Osteocyte (in vitro differentiated cells): ENCODE results near the gene FAM20A. TPM values are rescaled to one million over a fixed set of nuclear protein-coding genes. Genes with fewer than 3 reads are reported as not detected.

Source experiments
- DNase-seq: peaks from one replicate; pipeline ENCODE4 v3.0.0; 2021; ENCODE audit warnings: mixed read lengths; ENCODE audit not compliant: unreplicated experiment; ENCODE audit errors: extremely low spot score
- H3K27ac Mint-ChIP-seq: one replicate; pipeline ENCODE4 v1.8.0; 2021; ENCODE audit warnings: mild to moderate bottlenecking, mixed read lengths; ENCODE audit not compliant: unreplicated experiment
- H3K27me3 Mint-ChIP-seq: one replicate; pipeline ENCODE4 v1.8.0; 2021; ENCODE audit warnings: mixed read lengths; ENCODE audit not compliant: unreplicated experiment
- H3K36me3 Mint-ChIP-seq: one replicate; pipeline ENCODE4 v1.8.0; 2021; ENCODE audit warnings: mixed read lengths; ENCODE audit not compliant: unreplicated experiment
- H3K4me1 Mint-ChIP-seq: one replicate; pipeline ENCODE4 v1.8.0; 2021; ENCODE audit warnings: mixed read lengths; ENCODE audit not compliant: unreplicated experiment
- H3K4me3 Mint-ChIP-seq: one replicate; pipeline ENCODE4 v1.8.0; 2021; ENCODE audit warnings: mild to moderate bottlenecking, moderate library complexity, mixed read lengths; ENCODE audit not compliant: unreplicated experiment
- H3K9me3 Mint-ChIP-seq: one replicate; pipeline ENCODE4 v1.8.0; 2021; ENCODE audit warnings: mixed read lengths; ENCODE audit not compliant: unreplicated experiment
- total RNA-seq: library from RNA; stranded (reverse); gene quantifications from 2 replicates; pipeline ENCODE4 v1.2.1, GENCODE V29; 2021
- TF ChIP-seq, protein P1 (sequence below): fragments of 200-600 bp; sonication (generic); IDR thresholded peaks from 2 replicates; pipeline ENCODE4 v1.5.0; 2021; ENCODE audit warnings: antibody characterized with exemption, mild to moderate bottlenecking, moderate library complexity

Gene FAM20A
- total RNA-seq, 1 donor from 2014 or later: not detected

DNA sequence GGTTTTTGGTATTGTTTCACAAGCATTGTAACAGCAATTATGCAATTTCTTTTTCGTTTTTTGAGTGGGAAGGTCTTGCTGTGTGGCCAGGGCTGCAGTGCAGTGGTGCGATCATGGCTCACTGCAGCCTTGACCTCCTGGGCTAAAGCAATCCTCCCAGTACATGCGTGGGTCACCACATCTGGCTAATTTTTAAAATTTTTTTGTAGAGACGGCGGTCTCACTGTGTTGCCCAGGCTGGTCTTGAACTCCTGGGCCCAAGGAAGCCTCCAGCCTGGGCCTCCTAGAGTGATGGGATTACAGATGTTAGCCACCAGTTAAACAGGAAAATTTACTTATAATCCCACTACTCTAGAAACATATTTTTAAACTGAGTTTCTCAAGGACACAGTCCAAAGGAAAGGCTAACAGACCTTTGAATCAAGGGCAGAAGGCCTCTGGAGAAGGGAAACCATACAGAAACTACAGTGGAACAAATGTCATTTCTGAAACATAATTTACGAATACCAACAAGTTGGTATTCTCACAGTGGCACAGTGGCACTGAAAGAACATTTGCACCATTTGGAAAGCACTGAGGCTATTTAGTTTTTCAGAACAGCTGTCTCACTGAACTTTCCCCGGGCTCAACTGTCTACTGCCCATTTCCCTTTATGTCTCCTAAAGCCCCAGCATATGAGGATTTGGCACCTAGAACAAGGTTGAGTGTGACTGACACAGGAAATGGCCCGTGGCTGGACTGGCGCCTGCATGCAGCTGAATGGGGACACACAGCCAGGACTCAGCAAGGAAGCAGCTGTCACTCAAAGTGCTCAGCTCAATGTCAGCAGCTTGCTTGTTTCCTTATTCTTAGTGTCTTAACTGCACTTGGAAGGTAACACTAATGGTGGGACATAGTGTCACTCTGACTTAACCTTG is 91.8 kb downstream of the FAM20A start:
- H3K27ac Mint-ChIP-seq: no peak overlapping the region
- H3K36me3 Mint-ChIP-seq: no peaks in the 10 kb centered on the region
- no peak for DNase-seq
- peaks cover 28% of the 10 kb centered on the region for H3K4me1 Mint-ChIP-seq
- no peaks in the 10 kb centered on the region for H3K27me3 Mint-ChIP-seq
- no peaks in the 10 kb centered on the region for H3K9me3 Mint-ChIP-seq
- TF ChIP-seq, protein P1, sequence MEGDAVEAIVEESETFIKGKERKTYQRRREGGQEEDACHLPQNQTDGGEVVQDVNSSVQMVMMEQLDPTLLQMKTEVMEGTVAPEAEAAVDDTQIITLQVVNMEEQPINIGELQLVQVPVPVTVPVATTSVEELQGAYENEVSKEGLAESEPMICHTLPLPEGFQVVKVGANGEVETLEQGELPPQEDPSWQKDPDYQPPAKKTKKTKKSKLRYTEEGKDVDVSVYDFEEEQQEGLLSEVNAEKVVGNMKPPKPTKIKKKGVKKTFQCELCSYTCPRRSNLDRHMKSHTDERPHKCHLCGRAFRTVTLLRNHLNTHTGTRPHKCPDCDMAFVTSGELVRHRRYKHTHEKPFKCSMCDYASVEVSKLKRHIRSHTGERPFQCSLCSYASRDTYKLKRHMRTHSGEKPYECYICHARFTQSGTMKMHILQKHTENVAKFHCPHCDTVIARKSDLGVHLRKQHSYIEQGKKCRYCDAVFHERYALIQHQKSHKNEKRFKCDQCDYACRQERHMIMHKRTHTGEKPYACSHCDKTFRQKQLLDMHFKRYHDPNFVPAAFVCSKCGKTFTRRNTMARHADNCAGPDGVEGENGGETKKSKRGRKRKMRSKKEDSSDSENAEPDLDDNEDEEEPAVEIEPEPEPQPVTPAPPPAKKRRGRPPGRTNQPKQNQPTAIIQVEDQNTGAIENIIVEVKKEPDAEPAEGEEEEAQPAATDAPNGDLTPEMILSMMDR: no peak
- H3K4me3 Mint-ChIP-seq: no peak overlapping the region

DNA sequence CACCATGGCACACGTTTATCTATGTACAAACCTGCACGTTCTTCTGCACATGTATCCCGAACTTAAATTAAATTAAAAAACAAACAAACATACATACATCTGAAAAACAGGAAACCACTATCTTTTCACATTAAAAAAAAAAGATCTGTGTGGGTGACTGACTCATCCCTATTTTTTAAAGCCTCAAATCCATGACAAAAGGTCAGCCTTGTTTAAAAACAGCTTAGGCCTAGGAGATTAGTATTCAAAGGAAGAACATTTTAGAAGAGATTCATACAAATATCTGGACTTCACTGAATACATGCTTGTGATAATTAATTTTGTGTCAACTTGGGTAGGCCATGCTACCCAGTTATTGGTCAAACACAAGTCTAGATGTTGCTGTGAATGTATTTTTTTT is 93.6 kb downstream of the FAM20A start:
- Mint-ChIP-seq H3K4me3 (no peak overlapping the region), H3K36me3 (no peaks in the 10 kb centered on the region), H3K9me3 (no peaks in the 10 kb centered on the region), H3K27me3 (no peaks in the 10 kb centered on the region), H3K27ac (no peak overlapping the region), H3K4me1 (peaks cover 17% of the 10 kb centered on the region)
- no peak for DNase-seq
- TF ChIP-seq, protein P1: no peak

DNA sequence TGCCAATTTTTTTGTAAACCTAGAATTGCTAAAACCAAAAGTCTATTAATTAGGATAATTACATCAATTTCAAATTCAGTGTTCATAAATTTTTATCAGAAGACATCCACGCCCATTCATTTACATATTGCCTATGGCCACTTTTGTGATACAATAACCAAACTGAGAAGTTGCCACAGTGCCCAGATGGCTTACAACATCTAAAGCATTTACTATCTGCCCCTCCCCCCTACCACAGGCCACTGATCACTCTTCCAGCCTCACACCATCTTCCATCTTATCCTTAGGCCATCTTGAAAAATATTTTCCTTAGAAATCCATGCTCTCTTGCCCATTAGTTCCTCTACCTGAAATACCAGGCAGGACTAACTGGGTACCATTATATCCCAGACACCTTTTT is 95.2 kb downstream of the FAM20A start:
- Mint-ChIP-seq H3K9me3 (no peaks in the 10 kb centered on the region), H3K36me3 (no peaks in the 10 kb centered on the region), H3K27me3 (peaks cover 10% of the 10 kb centered on the region), H3K4me1 (peaks cover 9% of the 10 kb centered on the region), H3K4me3 (no peak overlapping the region), H3K27ac (no peak overlapping the region)
- DNase-seq: no peak
- TF ChIP-seq, protein P1: no peak

DNA sequence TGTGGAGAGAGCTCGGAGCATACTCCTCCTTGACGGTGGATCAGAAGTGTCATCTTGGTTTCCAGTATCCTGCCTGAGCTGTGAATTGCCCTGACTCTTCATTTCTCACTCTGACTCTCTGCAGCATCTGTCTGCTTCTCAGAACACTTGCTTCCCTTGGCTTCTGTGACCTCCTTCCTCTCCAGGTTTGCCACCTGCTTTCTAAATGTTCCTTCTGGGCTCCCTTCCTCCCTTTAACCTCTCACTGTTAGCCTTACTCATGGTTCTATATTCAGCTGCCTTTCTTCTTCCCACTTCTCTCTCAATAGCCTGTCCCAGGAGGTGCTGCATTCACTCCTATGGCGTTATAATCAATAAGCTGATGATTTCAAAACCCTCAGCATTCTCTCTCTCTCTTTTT is 100.1 kb downstream of the FAM20A start:
- peaks cover 22% of the 10 kb centered on the region for H3K27me3 Mint-ChIP-seq

DNA sequence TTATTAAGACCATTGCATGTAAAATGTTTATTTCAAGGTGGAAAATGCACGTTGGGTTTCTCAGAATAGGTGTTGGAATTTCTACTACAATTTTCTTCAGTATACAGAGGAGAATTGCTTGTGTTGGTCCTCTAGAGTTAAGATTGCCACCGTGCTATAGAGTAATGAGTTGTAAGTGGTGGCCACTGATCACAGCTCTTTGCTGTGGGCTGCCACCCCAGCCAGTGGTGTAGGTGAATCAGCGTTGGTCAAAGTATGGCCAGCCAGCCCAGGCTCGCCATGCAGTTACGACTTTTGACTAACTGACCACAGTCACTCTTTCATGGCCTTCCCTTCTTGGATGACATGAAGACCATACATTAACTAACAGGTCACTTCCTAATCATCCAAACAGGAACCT is 101.6 kb downstream of the FAM20A start:
- Mint-ChIP-seq H3K36me3 (no peaks in the 10 kb centered on the region), H3K9me3 (no peaks in the 10 kb centered on the region), H3K4me3 (no peak overlapping the region), H3K4me1 (no peaks in the 10 kb centered on the region), H3K27ac (no peak overlapping the region), H3K27me3 (peaks cover 22% of the 10 kb centered on the region)
- TF ChIP-seq, protein P1: no peak
- DNase-seq: no peak

More for the DNA sequence above, 100.1 kb downstream of the FAM20A start:
- Mint-ChIP-seq H3K4me3 (no peak overlapping the region), H3K4me1 (no peaks in the 10 kb centered on the region), H3K36me3 (no peaks in the 10 kb centered on the region), H3K9me3 (no peaks in the 10 kb centered on the region), H3K27ac (no peak overlapping the region)
- no peak for DNase-seq
- TF ChIP-seq, protein P1: no peak
